Measurements from ENCODE around the gene MARCHF3.
"Not testable (repeated sequence)": the region's sequence is repeated elsewhere in the genome, so short reads cannot be mapped to it uniquely, and the experiment has no call there.

The MARCHF3 gene

DNA sequence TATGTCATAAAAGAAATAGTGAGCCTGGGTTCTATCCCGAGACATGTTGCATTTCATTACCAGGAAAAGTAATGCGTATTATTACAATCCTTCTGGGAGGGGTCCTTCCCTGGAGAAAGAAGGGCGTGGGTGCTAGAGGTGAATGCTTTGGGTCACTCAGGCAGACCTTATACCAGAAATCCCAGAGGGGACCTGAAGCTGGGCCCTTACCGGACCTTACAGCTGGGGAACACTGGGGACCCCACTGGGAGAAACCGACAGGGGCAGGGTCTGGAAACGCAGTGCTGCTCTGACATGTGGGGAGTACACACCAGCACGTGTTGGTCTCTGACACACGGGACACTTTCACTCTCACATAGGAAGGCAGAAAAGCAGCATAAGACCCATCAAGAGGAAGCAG lies 182.1 kb downstream of the MARCHF3 start:
- DNase-seq (ENCODE audit: low read depth): no peak
- TF ChIP-seq, protein P1, sequence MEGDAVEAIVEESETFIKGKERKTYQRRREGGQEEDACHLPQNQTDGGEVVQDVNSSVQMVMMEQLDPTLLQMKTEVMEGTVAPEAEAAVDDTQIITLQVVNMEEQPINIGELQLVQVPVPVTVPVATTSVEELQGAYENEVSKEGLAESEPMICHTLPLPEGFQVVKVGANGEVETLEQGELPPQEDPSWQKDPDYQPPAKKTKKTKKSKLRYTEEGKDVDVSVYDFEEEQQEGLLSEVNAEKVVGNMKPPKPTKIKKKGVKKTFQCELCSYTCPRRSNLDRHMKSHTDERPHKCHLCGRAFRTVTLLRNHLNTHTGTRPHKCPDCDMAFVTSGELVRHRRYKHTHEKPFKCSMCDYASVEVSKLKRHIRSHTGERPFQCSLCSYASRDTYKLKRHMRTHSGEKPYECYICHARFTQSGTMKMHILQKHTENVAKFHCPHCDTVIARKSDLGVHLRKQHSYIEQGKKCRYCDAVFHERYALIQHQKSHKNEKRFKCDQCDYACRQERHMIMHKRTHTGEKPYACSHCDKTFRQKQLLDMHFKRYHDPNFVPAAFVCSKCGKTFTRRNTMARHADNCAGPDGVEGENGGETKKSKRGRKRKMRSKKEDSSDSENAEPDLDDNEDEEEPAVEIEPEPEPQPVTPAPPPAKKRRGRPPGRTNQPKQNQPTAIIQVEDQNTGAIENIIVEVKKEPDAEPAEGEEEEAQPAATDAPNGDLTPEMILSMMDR (IDR thresholded peaks at IDR 0.05; ENCODE audit: insufficient read depth, low read depth, low read length, missing control alignments): no peak
- no peak overlapping the region for H3K4me3 ChIP-seq (ENCODE audit: low read depth, low read length)

DNA sequence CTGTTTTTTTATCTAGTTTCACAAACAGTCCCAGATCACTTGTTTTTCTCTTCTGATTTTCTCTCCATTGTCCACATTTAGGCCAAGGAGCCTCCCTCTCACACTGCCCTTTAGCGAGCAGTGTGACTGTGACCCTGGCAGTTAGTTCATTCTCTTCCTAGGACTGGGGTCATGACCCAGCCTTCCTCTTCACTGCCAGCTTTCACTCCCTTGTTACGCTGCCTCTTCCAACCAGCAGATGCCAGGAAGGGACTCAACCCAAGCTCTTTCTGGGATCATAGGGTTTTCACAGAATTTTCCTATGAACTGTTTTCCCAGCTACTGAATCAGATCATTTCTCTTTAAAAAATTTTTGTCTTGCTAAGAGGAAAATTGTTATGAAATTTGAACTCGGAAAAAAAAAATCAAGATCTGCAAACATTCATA lies 182.5 kb downstream of the MARCHF3 start:
- TF ChIP-seq, protein P1 (IDR thresholded peaks at IDR 0.05; ENCODE audit: insufficient read depth, low read depth, low read length, missing control alignments): no peak
- DNase-seq (ENCODE audit: low read depth): no peak
- H3K4me3 ChIP-seq (ENCODE audit: low read depth, low read length): no peak overlapping the region

DNA sequence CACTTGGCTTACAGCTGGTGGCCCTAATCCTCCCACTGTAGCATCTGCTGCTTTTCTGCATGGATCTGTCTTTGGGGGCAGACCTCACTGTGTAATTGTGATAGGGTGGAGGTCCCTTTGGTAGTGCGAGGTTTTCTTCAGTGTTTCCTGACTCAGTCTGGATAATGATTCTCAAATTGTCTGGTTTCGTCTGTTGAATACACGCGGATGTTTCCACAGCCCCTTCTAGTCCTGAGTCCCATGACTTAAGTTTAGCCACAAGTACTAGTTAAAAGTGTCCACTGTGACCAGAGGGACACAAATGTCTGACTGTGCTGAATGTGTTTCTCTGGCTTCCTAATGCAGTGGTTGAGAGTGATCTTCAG lies 182.9 kb downstream of the MARCHF3 start:
- no peak overlapping the region for H3K4me3 ChIP-seq (ENCODE audit: low read depth, low read length)
- TF ChIP-seq, protein P1 (IDR thresholded peaks at IDR 0.05; ENCODE audit: insufficient read depth, low read depth, low read length, missing control alignments): no peak
- DNase-seq (ENCODE audit: low read depth): no peak

DNA sequence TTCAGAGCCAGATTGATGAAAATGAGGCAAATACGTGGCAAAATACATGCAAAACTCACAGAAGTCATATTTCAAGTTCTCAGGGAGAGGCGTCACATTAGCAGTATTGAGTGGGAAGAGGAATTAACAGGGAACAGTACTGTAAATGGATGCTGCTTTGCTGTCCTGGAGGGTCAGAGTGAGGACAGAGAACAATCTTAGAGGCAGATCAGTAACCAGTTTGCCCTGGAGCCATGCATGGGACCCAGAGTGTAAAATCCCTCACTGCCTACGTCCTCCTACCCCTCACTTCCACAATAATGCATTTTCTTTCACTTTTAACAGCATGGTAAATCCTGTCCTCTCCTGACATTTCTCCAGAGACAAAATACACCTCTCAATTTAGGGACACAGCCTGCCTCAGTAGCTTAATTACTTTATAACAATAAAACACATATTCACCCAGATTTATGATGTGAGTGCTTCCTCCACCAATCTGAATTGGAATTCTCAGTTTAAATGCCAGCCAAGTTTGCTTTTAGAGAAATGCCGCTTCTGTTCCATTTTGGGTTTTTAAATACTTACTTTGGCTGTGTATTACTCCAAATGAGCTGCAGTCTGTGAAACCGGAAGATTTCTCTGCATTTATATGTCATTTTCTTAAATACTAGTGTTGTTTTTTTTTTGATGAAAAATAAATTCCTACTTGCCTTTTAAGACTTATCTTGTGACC lies 183.5 kb downstream of the MARCHF3 start:
- TF ChIP-seq, protein P1 (IDR thresholded peaks at IDR 0.05; ENCODE audit: insufficient read depth, low read depth, low read length, missing control alignments): no peak
- DNase-seq (ENCODE audit: low read depth): no peak
- H3K4me3 ChIP-seq (ENCODE audit: low read depth, low read length): no peak overlapping the region

DNA sequence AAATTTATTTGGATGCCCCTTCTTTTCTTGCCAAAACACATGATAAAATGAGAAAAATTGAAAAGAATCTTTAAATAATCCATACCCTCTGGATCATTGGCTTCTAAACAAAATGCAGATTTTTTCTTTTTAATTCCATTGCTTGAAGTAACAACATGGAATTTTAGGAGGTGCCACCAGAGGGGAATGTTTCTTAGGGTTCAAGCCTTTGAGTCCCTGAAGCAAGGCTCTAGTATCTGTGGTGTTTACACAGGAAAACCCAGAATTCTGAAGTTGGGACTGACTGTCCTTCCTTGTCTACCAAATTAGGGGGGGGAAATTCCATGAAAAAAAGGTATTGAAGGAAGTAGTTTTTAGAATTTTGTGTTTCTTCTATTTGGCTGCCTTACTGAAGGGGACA lies 184.0 kb downstream of the MARCHF3 start:
- no peak for DNase-seq (ENCODE audit: low read depth)
- H3K4me3 ChIP-seq (ENCODE audit: low read depth, low read length): no peak overlapping the region
- TF ChIP-seq, protein P1 (IDR thresholded peaks at IDR 0.05; ENCODE audit: insufficient read depth, low read depth, low read length, missing control alignments): no peak

DNA sequence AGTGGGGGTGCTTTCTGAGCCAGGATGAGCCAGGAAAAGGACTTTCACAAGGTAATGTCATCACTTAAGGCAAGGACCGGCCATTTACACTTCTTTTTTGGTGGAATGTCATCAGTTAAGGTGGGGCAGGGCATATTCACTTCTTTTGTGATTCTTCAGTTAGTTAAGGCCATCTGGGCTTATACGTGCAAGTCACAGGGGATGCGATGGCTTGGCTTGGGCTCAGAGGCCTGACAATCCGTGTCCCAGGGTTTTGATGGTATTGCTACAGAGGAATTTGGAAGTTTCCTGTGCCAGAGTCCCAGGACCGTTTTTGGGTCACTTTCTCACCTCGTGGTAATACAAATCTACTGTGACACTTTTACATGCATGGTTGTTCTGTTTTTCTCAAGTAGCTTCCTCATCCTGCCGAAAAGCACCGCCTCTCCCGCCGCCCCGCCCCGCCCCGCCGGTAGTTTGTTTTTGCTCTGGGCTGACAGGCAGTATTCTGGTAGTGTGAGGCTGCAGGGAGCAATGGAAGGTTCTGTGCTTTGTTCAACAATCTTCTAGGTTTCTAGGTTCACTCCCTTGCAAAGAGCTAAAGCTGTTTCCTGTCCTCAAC lies 184.8 kb downstream of the MARCHF3 start:
- peak; percentile 62 for DNase-seq (ENCODE audit: low read depth)
- not testable (repeated sequence) for H3K4me3 ChIP-seq (ENCODE audit: low read depth, low read length)

DNA sequence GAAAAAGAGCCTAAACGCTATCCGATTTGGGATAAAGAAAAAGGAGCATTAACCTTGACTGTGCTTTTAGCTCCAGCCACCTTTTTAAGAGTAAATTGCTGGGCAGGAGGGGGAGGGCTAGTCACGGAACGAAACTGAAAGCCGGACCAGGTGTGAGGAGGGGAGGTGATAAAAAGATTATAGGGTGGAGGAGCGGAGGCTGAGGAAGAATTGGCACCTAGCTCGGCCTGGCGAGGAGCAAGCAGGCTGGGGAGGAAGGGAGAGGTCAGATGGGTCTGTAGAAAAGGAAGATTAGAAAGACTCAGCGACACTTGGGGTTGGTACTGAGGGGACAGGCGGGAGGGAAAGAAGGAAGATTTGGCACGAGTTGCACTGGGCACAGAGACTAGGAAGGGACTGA lies 187.0 kb downstream of the MARCHF3 start:
- H3K4me3 ChIP-seq (ENCODE audit: low read depth, low read length); DNase-seq (ENCODE audit: low read depth): not testable (repeated sequence)

DNA sequence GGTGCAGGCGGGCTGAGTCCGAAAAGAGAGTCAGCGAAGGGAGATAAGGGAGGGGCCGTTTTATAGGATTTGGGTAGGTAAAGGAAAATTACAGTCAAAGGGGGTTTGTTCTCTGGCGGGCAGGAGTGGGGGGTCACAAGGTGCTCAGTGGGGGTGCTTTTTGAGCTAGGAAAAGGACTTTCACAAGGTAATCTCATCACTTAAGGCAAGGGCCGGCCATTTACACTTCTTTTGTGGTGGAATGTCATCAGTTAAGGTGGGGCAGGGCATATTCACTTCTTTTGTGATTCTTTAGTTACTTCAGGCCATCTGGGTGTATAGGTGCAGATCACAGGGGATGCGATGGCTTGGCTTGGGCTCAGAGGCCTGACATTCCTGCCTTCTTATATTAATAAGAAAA lies 191.0 kb downstream of the MARCHF3 start:
- DNase-seq (ENCODE audit: low read depth): not testable (repeated sequence)

More for the DNA sequence above, 191.0 kb downstream of the MARCHF3 start:
- not testable (repeated sequence) for H3K4me3 ChIP-seq (ENCODE audit: low read depth, low read length)

All from GM12865 (cell line).